H1 (cell line): ENCODE results near the gene HLF. TPM values are rescaled to one million over a fixed set of nuclear protein-coding genes. Genes with fewer than 3 reads are reported as not detected.

Experiments
- ASH2L ChIP-seq: fragments of 200-600, 300-600 bp; sonication (generic); IDR thresholded peaks from one replicate; pipeline ENCODE4 v1.7.1; 2017; ENCODE audit warnings: low read length
- EP300 ChIP-seq, 2 experiments: IDR thresholded peaks; 1 replicate in 1 of 2; 2 replicates in 1 of 2; pipeline ENCODE4 v1.6.1; 2011 to 2012; ENCODE audit warnings: low read depth in 2 of 2, low read length in 2 of 2, mild to moderate bottlenecking in 2 of 2, borderline replicate concordance in 1 of 2, inconsistent platforms in 1 of 2, moderate library complexity in 1 of 2
- polyA plus RNA-seq, 7 experiments: library from polyadenylated mRNA; depleted of rRNA in 3 of 7; stranded (reverse) in 5 of 7; unstranded in 2 of 7; fragments of >200 nt in 5 of 7; fragments of 200-250 nt in 2 of 7; gene quantifications; 1 replicate in 5 of 7; 2 replicates in 1 of 7; 4 replicates in 1 of 7; pipeline versions ENCODE4 v1.2.1 to v1.2.3, GENCODE V29; 2011 to 2013; ENCODE audit warnings: missing spikeins in 2 of 7, mixed read lengths in 2 of 7
- total RNA-seq: library from RNA; stranded (reverse); fragmentation: NEBNext Ultra II Directional; extraction: Animal tissue kit (Norgen Biotek cat#: 25700); gene quantifications from 2 replicates; pipeline ENCODE4 v1.2.1, GENCODE V29; 2021

Gene HLF
- total and polyA plus RNA-seq, 2 of the 8 experiments (the other 6 are each of a cell fraction or from before 2014, with no cell fraction given) = 0.39 to 0.60 TPM

- no peak for TF ChIP-seq EP300 (IDR thresholded peaks at IDR 0.05; ENCODE audit: borderline replicate concordance in 1 of 2, low read depth in 2 of 2, low read length in 2 of 2)
- TF ChIP-seq ASH2L = no peak
These were observed 61.3 kb downstream of the HLF start (continued) for GRCh38 chr17:55326030-55326429.
